ENCODE data around the gene ENDOG. TPM values are rescaled to one million over a fixed set of nuclear protein-coding genes. Genes with fewer than 3 reads are reported as not detected.

The ENDOG gene
- total and polyA plus RNA-seq, 7 experiments from 2014 or later = 9.4 to 36.7 (median 16.9) TPM

GRCh38 chr9:128807827-128808226 lies 10.5 kb upstream of the ENDOG start:
- ATAC-seq = no peak
- ChIA-PET POLR2A (interaction anchor here (0.6 kb wide), 1 partner anchor 24 kb away, joined by 11 read pairs; no protein-coding TSS in a partner anchor), CTCF (no interaction called here)
- H3K4me1 ChIP-seq (ENCODE audit: control insufficient read depth in 2 of 2, insufficient read depth in 2 of 2, low read length in 2 of 2) = no peaks in the 10 kb centered on the region
- Mint-ChIP-seq H3K9me3 (no peaks in the 10 kb centered on the region), H3K36me3 (peaks cover 3 to 30% (median 7%) of the 10 kb centered on the region in 5 donors), H3K27ac (no peak overlapping the region), H3K4me1 (peaks cover 0 to 3% (median 0%) of the 10 kb centered on the region in 7 donors), H3K27me3 (no peaks in the 10 kb centered on the region), H3K4me3 (no peak overlapping the region)
- H3K36me3 ChIP-seq (ENCODE audit: control insufficient read depth in 2 of 3, insufficient read depth in 3 of 3, low read length in 3 of 3) = peaks cover 4 to 53% (median 6%) of the 10 kb centered on the region in 3 experiments
- DNase-seq = no peak
- H3K4me3 ChIP-seq (ENCODE audit: low read length) = no peak overlapping the region
- no peaks in the 10 kb centered on the region for H3K27me3 ChIP-seq (ENCODE audit: control insufficient read depth in 2 of 2, insufficient read depth in 2 of 2, low read length in 2 of 2)
- no peaks in the 10 kb centered on the region for H3K9me3 ChIP-seq (ENCODE audit: control insufficient read depth in 2 of 3, low read length in 3 of 3)
- intact Hi-C loops (cut with micrococcal nuclease) = no loop called here
- H3K27ac ChIP-seq (ENCODE audit: low read depth, low read length) = no peak overlapping the region

- no peak overlapping the region for H3K27ac ChIP-seq (ENCODE audit: low read depth, low read length)
- H3K9me3 ChIP-seq (ENCODE audit: control insufficient read depth in 2 of 3, low read length in 3 of 3) = no peaks in the 10 kb centered on the region
- intact Hi-C loops (cut with micrococcal nuclease) = no loop called here
- H3K27me3 ChIP-seq (ENCODE audit: control insufficient read depth in 2 of 2, insufficient read depth in 2 of 2, low read length in 2 of 2) = no peaks in the 10 kb centered on the region
- peaks cover 0 to 46% (median 6%) of the 10 kb centered on the region in 3 experiments for H3K36me3 ChIP-seq (ENCODE audit: control insufficient read depth in 2 of 3, insufficient read depth in 3 of 3, low read length in 3 of 3)
- H3K4me3 Mint-ChIP-seq = no peak overlapping the region
- no peaks in the 10 kb centered on the region for H3K9me3 Mint-ChIP-seq
- no peak overlapping the region for H3K4me3 ChIP-seq (ENCODE audit: low read length)
- DNase-seq (no peak), ATAC-seq (no peak)
- peaks cover 0 to 3% (median 0%) of the 10 kb centered on the region in 7 donors for H3K4me1 Mint-ChIP-seq
- ChIA-PET CTCF (no interaction called here), POLR2A (no interaction called here)
- H3K27me3 Mint-ChIP-seq = no peaks in the 10 kb centered on the region
- H3K36me3 Mint-ChIP-seq = peaks cover 2 to 22% (median 3%) of the 10 kb centered on the region in 5 donors
- H3K4me1 ChIP-seq (ENCODE audit: control insufficient read depth in 2 of 2, insufficient read depth in 2 of 2, low read length in 2 of 2) = no peaks in the 10 kb centered on the region
- H3K27ac Mint-ChIP-seq = peak overlapping the region in 2 of 9 donors; percentile 70 to 75
Measured at GRCh38 chr9:128808543-128808942, 9.8 kb upstream of the ENDOG start.

- intact Hi-C loops (cut with micrococcal nuclease) = no loop called here
- peak overlapping the region in 2 of 9 donors; percentile 26 to 59 for H3K27ac Mint-ChIP-seq
- no peaks in the 10 kb centered on the region for H3K27me3 Mint-ChIP-seq
- peaks cover 0 to 17% (median 3%) of the 10 kb centered on the region in 5 donors for H3K36me3 Mint-ChIP-seq
- ATAC-seq = no peak
- ChIA-PET POLR2A (interaction anchor here (1.7 kb wide), 1 partner anchor 9 kb away, joined by 6 read pairs; the partner anchor contains the start of gene ENDOG), CTCF (no interaction called here)
- H3K36me3 ChIP-seq (ENCODE audit: control insufficient read depth in 2 of 3, insufficient read depth in 3 of 3, low read length in 3 of 3) = peaks cover 0 to 40% (median 6%) of the 10 kb centered on the region in 3 experiments
- H3K9me3 Mint-ChIP-seq = no peaks in the 10 kb centered on the region
- no peak overlapping the region for H3K4me3 Mint-ChIP-seq
- no peak overlapping the region for H3K27ac ChIP-seq (ENCODE audit: low read depth, low read length)
- no peak overlapping the region for H3K4me3 ChIP-seq (ENCODE audit: low read length)
- H3K9me3 ChIP-seq (ENCODE audit: control insufficient read depth in 2 of 3, low read length in 3 of 3) = no peaks in the 10 kb centered on the region
- H3K4me1 Mint-ChIP-seq = peaks cover 0 to 3% (median 0%) of the 10 kb centered on the region in 7 donors
- DNase-seq = no peak
- no peaks in the 10 kb centered on the region for H3K4me1 ChIP-seq (ENCODE audit: control insufficient read depth in 2 of 2, insufficient read depth in 2 of 2, low read length in 2 of 2)
- no peaks in the 10 kb centered on the region for H3K27me3 ChIP-seq (ENCODE audit: control insufficient read depth in 2 of 2, insufficient read depth in 2 of 2, low read length in 2 of 2)
Measured at GRCh38 chr9:128809036-128809599, 9.2 kb upstream of the ENDOG start.

DNA sequence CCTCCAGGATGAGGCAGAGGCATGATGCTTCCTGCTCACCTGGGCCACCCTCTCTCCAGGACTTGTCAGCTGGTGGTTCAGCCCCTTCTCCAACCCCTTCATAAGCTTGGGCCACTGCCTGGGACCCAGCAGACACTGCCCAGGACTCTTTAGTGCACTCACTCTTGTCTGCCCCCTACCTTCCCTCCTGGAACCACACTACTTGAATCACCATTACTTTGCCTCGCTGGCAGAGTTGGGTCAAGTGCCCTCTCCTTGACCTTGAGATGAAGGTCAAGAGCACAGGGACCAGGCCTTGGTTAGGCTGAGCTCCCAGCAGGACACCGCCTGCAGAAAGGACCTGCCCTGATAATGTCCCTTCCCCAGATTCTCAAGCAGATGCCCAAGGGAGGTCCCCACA lies 8.5 kb upstream of the ENDOG start:
- ATAC-seq (no peak), DNase-seq (no peak)
- H3K4me1 ChIP-seq (ENCODE audit: control insufficient read depth in 2 of 2, insufficient read depth in 2 of 2, low read length in 2 of 2) = no peaks in the 10 kb centered on the region
- Mint-ChIP-seq H3K4me1 (peaks cover 0 to 3% (median 0%) of the 10 kb centered on the region in 7 donors), H3K4me3 (no peak overlapping the region), H3K9me3 (no peaks in the 10 kb centered on the region), H3K27ac (peak overlapping the region in 5 of 9 donors; percentile 5 to 69 (median 28)), H3K36me3 (peaks cover 0 to 16% (median 3%) of the 10 kb centered on the region in 5 donors), H3K27me3 (no peaks in the 10 kb centered on the region)
- no peaks in the 10 kb centered on the region for H3K9me3 ChIP-seq (ENCODE audit: control insufficient read depth in 2 of 3, low read length in 3 of 3)
- intact Hi-C loops (cut with micrococcal nuclease) = no loop called here
- no peaks in the 10 kb centered on the region for H3K27me3 ChIP-seq (ENCODE audit: control insufficient read depth in 2 of 2, insufficient read depth in 2 of 2, low read length in 2 of 2)
- H3K27ac ChIP-seq (ENCODE audit: low read depth, low read length) = no peak overlapping the region
- CTCF ChIA-PET = no interaction called here
- POLR2A ChIA-PET = interaction anchor here (1.3 to 1.7 kb wide), 2 partner anchors 8 to 10 kb away, joined by 3 to 6 read pairs; partner anchors contain the start of gene ENDOG
- peaks cover 0 to 37% (median 6%) of the 10 kb centered on the region in 3 experiments for H3K36me3 ChIP-seq (ENCODE audit: control insufficient read depth in 2 of 3, insufficient read depth in 3 of 3, low read length in 3 of 3)
- H3K4me3 ChIP-seq (ENCODE audit: low read length) = no peak overlapping the region

GRCh38 chr9:128810873-128811272 lies 7.4 kb upstream of the ENDOG start:
- Mint-ChIP-seq H3K27ac (peak overlapping the region in 2 of 9 donors; percentile 25 to 53), H3K4me3 (no peak overlapping the region), H3K4me1 (peaks cover 0 to 3% (median 0%) of the 10 kb centered on the region in 7 donors), H3K27me3 (no peaks in the 10 kb centered on the region), H3K9me3 (no peaks in the 10 kb centered on the region), H3K36me3 (peaks cover 0 to 12% (median 3%) of the 10 kb centered on the region in 5 donors)
- Histone ChIP-seq H3K36me3 (ENCODE audit: control insufficient read depth in 2 of 3, insufficient read depth in 3 of 3, low read length in 3 of 3) (peaks cover 0 to 26% (median 2%) of the 10 kb centered on the region in 3 experiments), H3K4me3 (ENCODE audit: low read length) (no peak overlapping the region), H3K27ac (ENCODE audit: low read depth, low read length) (no peak overlapping the region), H3K9me3 (ENCODE audit: control insufficient read depth in 2 of 3, low read length in 3 of 3) (no peaks in the 10 kb centered on the region), H3K4me1 (ENCODE audit: control insufficient read depth in 2 of 2, insufficient read depth in 2 of 2, low read length in 2 of 2) (no peaks in the 10 kb centered on the region), H3K27me3 (ENCODE audit: control insufficient read depth in 2 of 2, insufficient read depth in 2 of 2, low read length in 2 of 2) (no peaks in the 10 kb centered on the region)
- POLR2A ChIA-PET = interaction anchor here (0.6 to 1.3 kb wide), 2 partner anchors 9 to 22 kb away, joined by 3 read pairs; no protein-coding TSS in a partner anchor
- no peak for DNase-seq
- no peak for ATAC-seq
- CTCF ChIA-PET = no interaction called here
- intact Hi-C loops (cut with micrococcal nuclease) = no loop called here

DNA sequence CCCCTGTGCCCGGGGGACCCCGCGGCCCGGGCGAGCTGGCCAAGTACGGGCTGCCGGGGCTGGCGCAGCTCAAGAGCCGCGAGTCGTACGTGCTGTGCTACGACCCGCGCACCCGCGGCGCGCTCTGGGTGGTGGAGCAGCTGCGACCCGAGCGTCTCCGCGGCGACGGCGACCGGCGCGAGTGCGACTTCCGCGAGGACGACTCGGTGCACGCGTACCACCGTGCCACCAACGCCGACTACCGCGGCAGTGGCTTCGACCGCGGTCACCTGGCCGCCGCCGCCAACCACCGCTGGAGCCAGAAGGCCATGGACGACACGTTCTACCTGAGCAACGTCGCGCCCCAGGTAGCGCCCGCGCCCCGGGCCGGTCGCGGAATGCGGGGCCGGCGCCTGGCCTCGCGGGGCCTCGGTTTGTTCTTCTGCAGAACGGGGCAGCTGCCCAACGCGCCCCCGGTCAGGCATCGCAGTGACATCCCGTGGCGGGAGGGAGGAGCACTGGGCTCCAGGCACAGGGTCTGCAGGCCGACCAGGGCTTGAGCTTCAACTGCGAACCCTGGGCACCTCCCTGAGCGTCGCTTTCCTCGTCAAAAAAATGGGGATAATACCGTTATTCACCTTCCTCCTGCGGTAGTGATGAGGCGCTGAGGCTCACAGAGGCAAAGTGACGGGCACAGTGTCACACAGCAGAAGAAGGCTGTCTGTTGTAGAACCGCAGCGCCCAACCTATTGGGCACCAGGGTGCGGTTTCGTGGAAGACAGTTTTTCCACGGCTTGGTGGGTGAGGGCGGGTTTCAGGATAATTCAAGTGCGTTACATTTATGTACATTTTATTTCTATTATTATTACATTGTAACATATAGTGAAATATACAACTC lies 777 bp downstream of the ENDOG start:
- POLR2A ChIA-PET = interaction anchor here (0.5 to 4.0 kb wide), 15 partner anchors 8 to 1235 kb away, joined by 3 to 38 read pairs (median 5); partner anchors contain the start of genes DYNC2I2, GOLGA2, SET and SPOUT1
- Histone ChIP-seq H3K4me3 (ENCODE audit: low read length) (peak overlapping the region; percentile 56), H3K27me3 (ENCODE audit: control insufficient read depth in 2 of 2, insufficient read depth in 2 of 2, low read length in 2 of 2) (no peaks in the 10 kb centered on the region), H3K27ac (ENCODE audit: low read depth, low read length) (peak overlapping the region; percentile 72), H3K4me1 (ENCODE audit: control insufficient read depth in 2 of 2, insufficient read depth in 2 of 2, low read length in 2 of 2) (no peaks in the 10 kb centered on the region), H3K36me3 (ENCODE audit: control insufficient read depth in 2 of 3, insufficient read depth in 3 of 3, low read length in 3 of 3) (peaks cover 0 to 29% (median 3%) of the 10 kb centered on the region in 3 experiments), H3K9me3 (ENCODE audit: control insufficient read depth in 2 of 3, low read length in 3 of 3) (no peaks in the 10 kb centered on the region)
- H3K4me3 Mint-ChIP-seq = peak overlapping the region; percentile 80 to 92 (median 84)
- peak; percentile 29 to 57 (median 49) for DNase-seq
- H3K4me1 Mint-ChIP-seq = peaks cover 7 to 29% (median 12%) of the 10 kb centered on the region in 7 donors
- H3K27ac Mint-ChIP-seq = peak overlapping the region in 7 of 9 donors; percentile 35 to 93 (median 85)
- no peaks in the 10 kb centered on the region for H3K27me3 Mint-ChIP-seq
- no peaks in the 10 kb centered on the region for H3K9me3 Mint-ChIP-seq
- CTCF ChIA-PET = interaction anchor here (0.8 to 1.6 kb wide), 7 partner anchors 8 to 170 kb away, joined by 3 to 11 read pairs (median 3); partner anchors contain the start of gene SPOUT1
- peak; percentile 46 for ATAC-seq
- intact Hi-C loops (cut with micrococcal nuclease) = loop anchor here (1.0 to 5.0 kb wide), 16 partner anchors 10 to 569 kb away; partner anchors contain the start of genes DYNC2I2 (in 2 of the 2), SPOUT1 (in 2 of the 2), ZER1 (in 2 of the 2) and DOLK (in 1 of the 2)
- H3K36me3 Mint-ChIP-seq = peaks cover 0 to 7% (median 0%) of the 10 kb centered on the region in 5 donors
